ENCODE results near the gene BFAR.

Gene BFAR, protein sequence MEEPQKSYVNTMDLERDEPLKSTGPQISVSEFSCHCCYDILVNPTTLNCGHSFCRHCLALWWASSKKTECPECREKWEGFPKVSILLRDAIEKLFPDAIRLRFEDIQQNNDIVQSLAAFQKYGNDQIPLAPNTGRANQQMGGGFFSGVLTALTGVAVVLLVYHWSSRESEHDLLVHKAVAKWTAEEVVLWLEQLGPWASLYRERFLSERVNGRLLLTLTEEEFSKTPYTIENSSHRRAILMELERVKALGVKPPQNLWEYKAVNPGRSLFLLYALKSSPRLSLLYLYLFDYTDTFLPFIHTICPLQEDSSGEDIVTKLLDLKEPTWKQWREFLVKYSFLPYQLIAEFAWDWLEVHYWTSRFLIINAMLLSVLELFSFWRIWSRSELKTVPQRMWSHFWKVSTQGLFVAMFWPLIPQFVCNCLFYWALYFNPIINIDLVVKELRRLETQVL

DNA sequence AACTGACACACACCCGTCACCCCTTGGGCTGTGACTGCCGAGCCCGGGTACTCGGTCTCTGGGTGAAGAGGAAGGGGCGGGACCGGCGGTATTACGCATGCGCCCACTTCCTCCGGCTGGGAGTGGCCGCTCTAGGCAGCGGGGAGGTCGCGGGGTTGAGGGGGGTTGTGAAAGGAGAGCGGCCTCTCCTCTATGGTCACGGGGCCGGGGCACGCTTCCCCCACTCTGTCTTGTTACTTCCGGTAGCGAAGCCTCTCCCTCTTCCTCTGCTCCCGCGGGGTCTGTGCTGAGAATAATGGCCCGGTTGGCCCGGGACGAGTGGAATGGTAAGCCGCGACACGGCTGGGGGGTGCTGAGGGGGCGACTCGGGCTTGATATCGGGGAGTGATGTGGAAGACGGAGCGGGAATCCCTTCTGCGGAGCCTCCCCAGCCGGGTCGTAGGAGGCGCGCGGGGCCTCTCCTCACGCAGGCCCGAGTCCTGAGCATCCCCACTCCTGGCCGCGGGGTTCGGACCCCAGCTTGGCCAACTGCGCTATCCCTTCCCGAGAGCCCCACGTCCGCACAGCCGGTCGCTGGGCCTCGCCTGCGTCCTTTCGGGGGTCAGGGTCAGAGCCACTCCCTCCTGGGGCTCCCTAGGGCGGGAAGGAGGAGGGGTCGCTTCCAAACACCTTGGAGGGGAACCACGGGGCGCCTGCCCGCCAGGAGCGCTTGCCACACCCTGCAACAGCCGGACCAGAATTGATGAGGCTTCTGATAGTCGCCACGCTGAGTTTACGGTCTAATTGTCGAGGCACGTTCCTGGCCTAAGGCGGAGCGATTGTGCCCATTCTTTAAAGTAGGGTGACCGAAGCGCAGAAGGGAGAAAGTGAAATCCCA, at the start of gene BFAR:
Gene BFAR, plus strand, starts transcription at position 259 of the 877 bp plus-strand sequence. CDS start 11,396 bp downstream, outside the sequence.
- no peaks in the 10 kb centered on the region for H3K9me3 Mint-ChIP-seq
- H3K4me1 Mint-ChIP-seq (ENCODE audit: low read depth) = peaks cover 38% of the 10 kb centered on the region
- H3K4me3 Mint-ChIP-seq = peak within 1 kb of the TSS; percentile 95
- H3K36me3 Mint-ChIP-seq (ENCODE audit: low read depth) = peaks cover 57% of the 10 kb centered on the region
- H3K27ac Mint-ChIP-seq = peak within 1 kb of the TSS; percentile 85
- intact Hi-C loops (cut with micrococcal nuclease) = loop anchor here (5.0 kb wide), 1 partner anchor 631 kb away; no protein-coding TSS in a partner anchor
- no peaks in the 10 kb centered on the region for H3K27me3 Mint-ChIP-seq

- intact Hi-C loops (cut with micrococcal nuclease) = no loop called here
- Mint-ChIP-seq H3K27ac (no peak overlapping the region), H3K36me3 (ENCODE audit: low read depth) (peaks cover 94% of the 10 kb centered on the region), H3K9me3 (no peaks in the 10 kb centered on the region), H3K4me3 (no peak overlapping the region), H3K4me1 (ENCODE audit: low read depth) (no peaks in the 10 kb centered on the region), H3K27me3 (no peaks in the 10 kb centered on the region)
These were observed 47.5 kb upstream of the BFAR start for GRCh38 chr16:14585287-14585686.

GRCh38 chr16:14586637-14587305, 46.0 kb upstream of the BFAR start:
- H3K27ac Mint-ChIP-seq = no peak overlapping the region
- H3K27me3 Mint-ChIP-seq = no peaks in the 10 kb centered on the region
- intact Hi-C loops (cut with micrococcal nuclease) = no loop called here
- H3K9me3 Mint-ChIP-seq = no peaks in the 10 kb centered on the region
- H3K4me1 Mint-ChIP-seq (ENCODE audit: low read depth) = no peaks in the 10 kb centered on the region
- H3K4me3 Mint-ChIP-seq = no peak overlapping the region
- peaks cover 94% of the 10 kb centered on the region for H3K36me3 Mint-ChIP-seq (ENCODE audit: low read depth)

DNA sequence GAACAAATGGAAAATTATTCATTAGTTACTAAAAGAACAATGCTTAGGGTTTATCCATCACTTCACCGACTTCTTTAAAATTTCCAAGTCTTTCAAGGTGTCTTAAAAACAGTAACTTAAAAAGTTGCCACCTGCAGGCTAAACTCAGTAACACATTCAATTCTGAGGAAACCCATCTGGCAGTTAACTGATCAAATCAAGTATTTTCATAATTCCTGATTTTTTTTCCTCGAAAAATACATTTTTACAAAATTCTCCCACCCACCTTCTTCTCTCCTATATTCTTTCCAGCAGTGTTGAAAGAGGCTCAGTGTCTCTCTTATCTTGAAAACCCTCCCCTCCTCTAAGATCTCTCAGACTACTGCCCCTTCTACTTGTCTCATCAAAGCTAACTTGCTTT, 32.6 kb upstream of the BFAR start:
- no peaks in the 10 kb centered on the region for H3K9me3 Mint-ChIP-seq
- peaks cover 91% of the 10 kb centered on the region for H3K36me3 Mint-ChIP-seq (ENCODE audit: low read depth)

GRCh38 chr16:14602443-14602963, 30.2 kb upstream of the BFAR start:
- Mint-ChIP-seq H3K36me3 (ENCODE audit: low read depth) (peaks cover 96% of the 10 kb centered on the region), H3K4me3 (no peak overlapping the region), H3K9me3 (no peaks in the 10 kb centered on the region), H3K4me1 (ENCODE audit: low read depth) (no peaks in the 10 kb centered on the region), H3K27me3 (no peaks in the 10 kb centered on the region), H3K27ac (no peak overlapping the region)
- intact Hi-C loops (cut with micrococcal nuclease) = no loop called here

More for the DNA sequence above, 32.6 kb upstream of the BFAR start:
- intact Hi-C loops (cut with micrococcal nuclease) = no loop called here
- H3K27me3 Mint-ChIP-seq = no peaks in the 10 kb centered on the region
- no peaks in the 10 kb centered on the region for H3K4me1 Mint-ChIP-seq (ENCODE audit: low read depth)
- H3K27ac Mint-ChIP-seq = no peak overlapping the region
- no peak overlapping the region for H3K4me3 Mint-ChIP-seq

- Mint-ChIP-seq H3K36me3 (ENCODE audit: low read depth) (peaks cover 96% of the 10 kb centered on the region), H3K27ac (no peak overlapping the region), H3K4me3 (no peak overlapping the region), H3K27me3 (no peaks in the 10 kb centered on the region), H3K9me3 (no peaks in the 10 kb centered on the region), H3K4me1 (ENCODE audit: low read depth) (no peaks in the 10 kb centered on the region)
- intact Hi-C loops (cut with micrococcal nuclease) = no loop called here
These were observed 26.6 kb upstream of the BFAR start for GRCh38 chr16:14606102-14606501.

DNA sequence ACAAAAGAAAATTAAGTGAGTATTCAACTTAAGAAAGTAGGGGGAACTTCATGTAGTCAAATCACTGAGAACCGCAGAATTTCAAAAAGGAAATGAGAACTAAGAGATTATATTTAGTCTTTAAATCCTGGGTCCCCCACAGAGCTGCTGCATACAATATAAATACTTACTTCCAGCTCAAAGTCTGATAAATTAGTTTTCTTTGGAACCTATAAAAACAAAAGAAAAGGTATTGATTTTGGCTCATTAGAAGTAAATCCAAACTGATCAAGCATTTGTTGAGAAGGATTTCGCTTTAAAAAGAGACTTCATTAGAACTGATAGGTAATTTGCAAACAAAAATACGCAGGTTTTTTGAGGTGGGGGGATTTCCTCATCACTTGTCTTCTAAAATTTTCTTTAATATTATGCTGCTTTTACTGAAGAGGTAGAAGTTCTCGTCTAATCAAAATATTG, 24.6 kb upstream of the BFAR start:
- no peaks in the 10 kb centered on the region for H3K4me1 Mint-ChIP-seq (ENCODE audit: low read depth)
- H3K36me3 Mint-ChIP-seq (ENCODE audit: low read depth) = peaks cover 95% of the 10 kb centered on the region

GRCh38 chr16:14608604-14609003, 24.1 kb upstream of the BFAR start:
- intact Hi-C loops (cut with micrococcal nuclease) = no loop called here
- H3K27ac Mint-ChIP-seq = no peak overlapping the region
- H3K4me3 Mint-ChIP-seq = no peak overlapping the region
- H3K9me3 Mint-ChIP-seq = no peaks in the 10 kb centered on the region
- H3K27me3 Mint-ChIP-seq = no peaks in the 10 kb centered on the region
- H3K4me1 Mint-ChIP-seq (ENCODE audit: low read depth) = no peaks in the 10 kb centered on the region
- H3K36me3 Mint-ChIP-seq (ENCODE audit: low read depth) = peaks cover 95% of the 10 kb centered on the region

More for the DNA sequence above, 24.6 kb upstream of the BFAR start:
- no peaks in the 10 kb centered on the region for H3K9me3 Mint-ChIP-seq
- intact Hi-C loops (cut with micrococcal nuclease) = no loop called here
- H3K4me3 Mint-ChIP-seq = no peak overlapping the region
- H3K27me3 Mint-ChIP-seq = no peaks in the 10 kb centered on the region
- no peak overlapping the region for H3K27ac Mint-ChIP-seq

GRCh38 chr16:14609716-14610115, 23.0 kb upstream of the BFAR start:
- Mint-ChIP-seq H3K4me3 (no peak overlapping the region), H3K36me3 (ENCODE audit: low read depth) (peaks cover 95% of the 10 kb centered on the region), H3K4me1 (ENCODE audit: low read depth) (no peaks in the 10 kb centered on the region), H3K9me3 (no peaks in the 10 kb centered on the region), H3K27ac (no peak overlapping the region), H3K27me3 (no peaks in the 10 kb centered on the region)
- intact Hi-C loops (cut with micrococcal nuclease) = no loop called here

DNA sequence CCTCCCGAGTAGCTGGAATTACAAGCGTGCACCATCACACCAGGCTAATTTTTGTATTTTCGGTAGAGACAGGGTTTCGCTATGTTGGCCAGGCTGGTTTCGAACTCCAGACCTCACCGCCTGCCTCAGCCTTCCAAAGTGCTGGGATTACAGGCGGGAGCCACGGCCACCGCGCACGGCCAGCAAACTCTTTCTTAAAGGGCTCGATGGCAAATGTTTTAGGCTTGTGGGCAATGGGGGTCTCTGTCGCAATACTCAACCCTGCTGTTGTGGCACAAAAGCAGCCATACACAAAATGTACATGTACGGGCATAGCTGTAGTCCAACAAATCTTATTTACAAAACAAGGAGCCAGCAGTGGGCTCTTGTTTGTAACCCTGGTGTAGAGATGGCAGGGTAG, 21.1 kb upstream of the BFAR start:
- intact Hi-C loops (cut with micrococcal nuclease) = no loop called here
- Mint-ChIP-seq H3K4me1 (ENCODE audit: low read depth) (no peaks in the 10 kb centered on the region), H3K9me3 (no peaks in the 10 kb centered on the region), H3K27ac (no peak overlapping the region), H3K36me3 (ENCODE audit: low read depth) (peaks cover 99% of the 10 kb centered on the region), H3K4me3 (no peak overlapping the region), H3K27me3 (no peaks in the 10 kb centered on the region)

DNA sequence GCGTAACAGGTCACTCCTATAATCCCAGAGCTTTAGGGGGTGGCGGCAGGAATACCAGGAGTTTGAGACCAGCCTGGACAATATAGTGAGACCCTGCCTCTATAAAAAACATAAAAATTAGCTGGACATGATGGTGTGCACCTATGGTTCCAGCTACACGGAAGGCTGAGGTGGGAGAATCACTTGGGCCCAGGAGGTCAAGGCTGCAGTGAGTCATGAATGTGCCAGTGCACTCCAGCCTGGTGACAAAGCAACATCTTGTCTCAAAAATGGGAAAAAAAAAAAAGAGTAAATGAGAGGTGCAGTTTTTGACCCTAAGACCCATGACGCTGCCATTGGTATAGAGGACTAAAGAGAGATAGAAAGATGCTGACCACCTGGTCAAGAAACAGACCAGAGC, 18.8 kb upstream of the BFAR start:
- Mint-ChIP-seq H3K9me3 (no peaks in the 10 kb centered on the region), H3K36me3 (ENCODE audit: low read depth) (peaks cover 96% of the 10 kb centered on the region), H3K27me3 (no peaks in the 10 kb centered on the region), H3K27ac (no peak overlapping the region), H3K4me3 (no peak overlapping the region), H3K4me1 (ENCODE audit: low read depth) (no peaks in the 10 kb centered on the region)
- intact Hi-C loops (cut with micrococcal nuclease) = no loop called here

DNA sequence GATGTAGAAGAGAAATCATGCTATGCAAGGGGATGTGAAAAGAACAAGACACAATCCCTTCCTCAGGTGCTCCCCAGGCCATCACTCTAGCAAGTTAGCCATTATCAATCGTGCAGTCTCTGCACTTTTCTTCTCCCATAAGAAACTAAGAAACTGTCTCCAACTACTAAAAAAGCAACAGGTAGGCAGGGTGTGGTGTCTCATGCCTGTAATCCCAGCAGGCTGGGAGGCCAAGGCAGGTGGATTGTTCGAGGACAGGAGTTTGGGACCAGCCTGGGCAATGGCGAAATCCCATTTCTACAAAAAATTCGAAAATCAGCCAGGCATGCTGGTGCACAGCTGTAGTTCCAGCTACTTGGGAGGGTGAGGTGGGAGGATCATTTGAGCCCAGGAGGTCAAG, 16.5 kb upstream of the BFAR start:
- no peaks in the 10 kb centered on the region for H3K4me1 Mint-ChIP-seq (ENCODE audit: low read depth)
- H3K36me3 Mint-ChIP-seq (ENCODE audit: low read depth) = peaks cover 93% of the 10 kb centered on the region
- no peak overlapping the region for H3K4me3 Mint-ChIP-seq
- H3K27me3 Mint-ChIP-seq = no peaks in the 10 kb centered on the region
- intact Hi-C loops (cut with micrococcal nuclease) = no loop called here
- H3K9me3 Mint-ChIP-seq = no peaks in the 10 kb centered on the region
- no peak overlapping the region for H3K27ac Mint-ChIP-seq

DNA sequence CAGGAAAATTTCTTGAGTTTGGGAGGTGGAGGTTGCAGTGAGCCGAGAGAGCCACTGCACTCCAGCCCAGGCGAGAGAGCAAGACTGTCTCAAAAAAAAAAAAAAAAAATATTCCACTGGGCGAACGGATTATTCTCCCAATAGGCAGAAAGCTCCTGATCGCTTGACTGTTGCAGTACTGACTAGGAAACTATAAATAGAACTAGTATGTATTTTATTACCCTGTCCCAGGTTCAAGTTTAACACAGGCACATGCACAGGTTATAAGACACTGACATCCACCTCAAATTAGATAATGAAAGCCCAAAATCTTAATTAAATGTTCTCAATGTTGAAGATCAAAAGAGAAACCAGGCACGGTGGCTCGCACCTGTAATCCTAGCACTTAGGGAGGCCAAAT, 14.2 kb upstream of the BFAR start:
- no peaks in the 10 kb centered on the region for H3K27me3 Mint-ChIP-seq
- H3K4me1 Mint-ChIP-seq (ENCODE audit: low read depth) = no peaks in the 10 kb centered on the region
- H3K9me3 Mint-ChIP-seq = no peaks in the 10 kb centered on the region
- intact Hi-C loops (cut with micrococcal nuclease) = no loop called here
- no peak overlapping the region for H3K4me3 Mint-ChIP-seq
- H3K27ac Mint-ChIP-seq = no peak overlapping the region
- H3K36me3 Mint-ChIP-seq (ENCODE audit: low read depth) = peaks cover 94% of the 10 kb centered on the region
